H9 (cell line): ENCODE measurements around the gene C1orf56. TPM values are rescaled to one million over a fixed set of nuclear protein-coding genes. Genes with fewer than 3 reads are reported as not detected.
A peak's percentile ranks its signal among the peaks of the same experiment; 100 is the strongest.

ENCODE experiments used
- DNase-seq: peaks from one replicate; pipeline ENCODE4 v3.0.0-alpha.2; 2017
- H2AFZ ChIP-seq: one replicate; pipeline ENCODE4 v1.6.1; 2013; ENCODE audit warnings: mild to moderate bottlenecking, low read length, control low read depth, moderate library complexity
- H2AK5ac ChIP-seq: 2 replicates; pipeline ENCODE4 v1.6.1; 2013; ENCODE audit warnings: low read length, control low read depth, mixed read lengths; ENCODE audit not compliant: insufficient read length
- H2BK120ac ChIP-seq: one replicate; pipeline ENCODE4 v1.6.1; 2013; ENCODE audit warnings: low read depth, mild to moderate bottlenecking, low read length, control low read depth, inconsistent platforms; ENCODE audit not compliant: poor library complexity, severe bottlenecking
- H2BK12ac ChIP-seq: 2 replicates; pipeline ENCODE4 v1.6.1; 2013; ENCODE audit warnings: low read length, control low read depth, mixed read lengths, low read depth; ENCODE audit not compliant: insufficient read length
- H2BK15ac ChIP-seq: 2 replicates; pipeline ENCODE4 v1.6.1; 2013; ENCODE audit warnings: low read depth, low read length, control low read depth
- H2BK20ac ChIP-seq: one replicate; pipeline ENCODE4 v1.6.1; 2013; ENCODE audit warnings: low read depth, mild to moderate bottlenecking, low read length, control low read depth, inconsistent platforms; ENCODE audit not compliant: poor library complexity, severe bottlenecking
- H2BK5ac ChIP-seq: 2 replicates; pipeline ENCODE4 v1.6.1; 2013; ENCODE audit warnings: low read length, control low read depth, mixed read lengths; ENCODE audit not compliant: insufficient read length
- H3K14ac ChIP-seq: 2 replicates; pipeline ENCODE4 v1.6.1; 2013; ENCODE audit warnings: low read length, control low read depth; ENCODE audit not compliant: insufficient read depth
- H3K18ac ChIP-seq: 2 replicates; pipeline ENCODE4 v1.6.1; 2013; ENCODE audit warnings: low read depth, mild to moderate bottlenecking, mixed read lengths, low read length, control low read depth; ENCODE audit not compliant: insufficient read length
- H3K23ac ChIP-seq: 2 replicates; pipeline ENCODE4 v1.6.1; 2013; ENCODE audit warnings: low read length, control low read depth, mixed read lengths, low read depth; ENCODE audit not compliant: insufficient read length
- H3K23me2 ChIP-seq: 2 replicates; pipeline ENCODE4 v1.6.1; 2013; ENCODE audit warnings: low read depth, mild to moderate bottlenecking, mixed read lengths, low read length, control low read depth; ENCODE audit not compliant: insufficient read length, poor library complexity, severe bottlenecking
- H3K27ac ChIP-seq: 2 replicates; pipeline ENCODE4 v1.5.1; 2013; ENCODE audit warnings: low read length, control low read depth, mixed read lengths, low read depth; ENCODE audit not compliant: insufficient read length
- H3K27me3 ChIP-seq: 2 replicates; pipeline ENCODE4 v1.6.1; 2013; ENCODE audit warnings: low read length, control low read depth, inconsistent platforms; ENCODE audit not compliant: insufficient read depth
- H3K4ac ChIP-seq: 2 replicates; pipeline ENCODE4 v1.6.1; 2013; ENCODE audit warnings: low read depth, mild to moderate bottlenecking, control low read depth, inconsistent platforms, low read length, moderate library complexity
- H3K4me1 ChIP-seq: 2 replicates; pipeline ENCODE4 v1.6.1; 2013; ENCODE audit warnings: low read length, control low read depth, inconsistent platforms; ENCODE audit not compliant: insufficient read depth
- H3K4me2 ChIP-seq: 2 replicates; pipeline ENCODE4 v1.6.1; 2013; ENCODE audit warnings: low read length, control low read depth, mixed read lengths; ENCODE audit not compliant: insufficient read length, insufficient read depth
- H3K56ac ChIP-seq: 2 replicates; pipeline ENCODE4 v1.6.1; 2013; ENCODE audit warnings: low read depth, mild to moderate bottlenecking, mixed read lengths, low read length, control low read depth; ENCODE audit not compliant: insufficient read length
- H3K79me1 ChIP-seq: 2 replicates; pipeline ENCODE4 v1.6.1; 2013; ENCODE audit warnings: low read depth, mild to moderate bottlenecking, moderate library complexity, low read length, control low read depth, inconsistent platforms; ENCODE audit not compliant: insufficient read depth, poor library complexity, severe bottlenecking
- H3K79me2 ChIP-seq: 2 replicates; pipeline ENCODE4 v1.6.1; 2013; ENCODE audit warnings: low read length, control low read depth, inconsistent platforms; ENCODE audit not compliant: insufficient read depth
- H3K9ac ChIP-seq: 2 replicates; pipeline ENCODE4 v1.6.1; 2013; ENCODE audit warnings: low read length, control low read depth, mixed read lengths; ENCODE audit not compliant: insufficient read length; ENCODE audit errors: extremely low read depth
- H3K9me3 ChIP-seq: one replicate; pipeline ENCODE4 v1.6.1; 2013; ENCODE audit warnings: low read depth, low read length, inconsistent platforms; ENCODE audit not compliant: control insufficient read depth
- H3T11ph ChIP-seq: one replicate; pipeline ENCODE4 v1.6.1; 2013; ENCODE audit warnings: mild to moderate bottlenecking, low read length, control low read depth, inconsistent platforms
- H4K20me1 ChIP-seq: one replicate; pipeline ENCODE4 v1.6.1; 2013; ENCODE audit not compliant: control insufficient read depth, insufficient read length, insufficient read depth
- H4K5ac ChIP-seq: 2 replicates; pipeline ENCODE4 v1.6.1; 2013; ENCODE audit warnings: low read depth, mild to moderate bottlenecking, mixed read lengths, low read length, control low read depth; ENCODE audit not compliant: insufficient read length
- H4K8ac ChIP-seq: replicated peaks from 2 replicates; pipeline ENCODE4 v1.6.1; 2013; ENCODE audit warnings: low read length, control low read depth, mixed read lengths, low read depth; ENCODE audit not compliant: insufficient read length
- H4K91ac ChIP-seq: 2 replicates; pipeline ENCODE4 v1.6.1; 2013; ENCODE audit warnings: low read depth, mild to moderate bottlenecking, moderate library complexity, mixed read lengths, low read length, control low read depth; ENCODE audit not compliant: insufficient read length
- H3K27ac Mint-ChIP-seq, 3 experiments: 2 replicates in 2 of 3; 3 replicates in 1 of 3; pipeline ENCODE4 v1.8.0; 2020 to 2021; ENCODE audit warnings: mixed read lengths in 3 of 3, mild to moderate bottlenecking in 1 of 3, moderate library complexity in 1 of 3
- H3K27me3 Mint-ChIP-seq: 2 replicates; pipeline ENCODE4 v1.8.0; 2021; ENCODE audit warnings: low read depth, mild to moderate bottlenecking, moderate library complexity, mixed read lengths
- H3K36me3 Mint-ChIP-seq, 3 experiments: 2 replicates in 2 of 3; 3 replicates in 1 of 3; pipeline ENCODE4 v1.8.0; 2020 to 2021; ENCODE audit warnings: low read depth in 3 of 3, mixed read lengths in 3 of 3; ENCODE audit not compliant: insufficient read depth in 1 of 3
- H3K4me1 Mint-ChIP-seq, 2 experiments: 2 replicates each; pipeline ENCODE4 v1.8.0; 2020; ENCODE audit warnings: mixed read lengths in 2 of 2
- H3K4me3 Mint-ChIP-seq, 2 experiments: 2 replicates in 1 of 2; 3 replicates in 1 of 2; pipeline ENCODE4 v1.8.0; 2020 to 2021; ENCODE audit warnings: mild to moderate bottlenecking in 2 of 2, mixed read lengths in 2 of 2, moderate library complexity in 1 of 2
- H3K9me3 Mint-ChIP-seq, 2 experiments: 2 replicates in 1 of 2; 3 replicates in 1 of 2; pipeline ENCODE4 v1.8.0; 2020; ENCODE audit warnings: mild to moderate bottlenecking in 2 of 2, mixed read lengths in 2 of 2, moderate library complexity in 1 of 2
- CTCF ChIP-seq: fragments of 200-600 bp; sonication (generic); conservative IDR thresholded peaks from 3 replicates; pipeline ENCODE4 v1.8.0; 2021; ENCODE audit warnings: antibody characterized with exemption, mild to moderate bottlenecking
- total RNA-seq: library from RNA; stranded (reverse); gene quantifications from 2 replicates; pipeline ENCODE4 v1.2.1, GENCODE V29; 2021

Gene C1orf56
- total RNA-seq, 1 experiment from 2014 or later: 4.8 TPM

- TF ChIP-seq CTCF: no peak
- peaks cover 32 to 35% of the 10 kb centered on the region in 2 experiments for H3K4me1 Mint-ChIP-seq
These were observed 17.6 kb downstream of the C1orf56 start for GRCh38 chr1:151065089-151065645.

More at GRCh38 chr1:151065089-151065645, 17.6 kb downstream of the C1orf56 start:
- no peak overlapping the region for H4K5ac ChIP-seq
- no peaks in the 10 kb centered on the region for H3K27me3 ChIP-seq
- Mint-ChIP-seq H3K36me3 (peaks cover 15 to 26% (median 25%) of the 10 kb centered on the region in 3 experiments; a peak in 6 of 7 replicates), H3K9me3 (no peaks in the 10 kb centered on the region), H3K27me3 (no peaks in the 10 kb centered on the region), H3K4me3 (no peak overlapping the region), H3K27ac (peak overlapping the region in 2 of 3 experiments; percentile 1 to 61; a peak in 2 of 7 replicates)
- no peaks in the 10 kb centered on the region for H3K79me1 ChIP-seq
- H3K27ac ChIP-seq: no peak overlapping the region
- H4K8ac ChIP-seq: no peak overlapping the region
- H3T11ph ChIP-seq: no peak overlapping the region
- no peaks in the 10 kb centered on the region for H3K9me3 ChIP-seq
- no peak for DNase-seq
- H2BK5ac ChIP-seq: no peak overlapping the region
- H3K18ac ChIP-seq: no peak overlapping the region
- H2BK120ac ChIP-seq: no peak overlapping the region
- no peak overlapping the region for H3K23ac ChIP-seq
- no peaks in the 10 kb centered on the region for H4K20me1 ChIP-seq
- no peak overlapping the region for H3K9ac ChIP-seq
- no peak overlapping the region for H3K56ac ChIP-seq
- H2BK15ac ChIP-seq: no peak overlapping the region
- H3K4ac ChIP-seq: no peak overlapping the region
- H3K23me2 ChIP-seq: peaks cover 2% of the 10 kb centered on the region
- no peak overlapping the region for H3K14ac ChIP-seq
- peaks cover 15% of the 10 kb centered on the region; the same call in 1 of the 2 replicates for H3K79me2 ChIP-seq
- H3K4me2 ChIP-seq: no peak overlapping the region
- no peak overlapping the region for H2BK12ac ChIP-seq
- no peak overlapping the region for H2BK20ac ChIP-seq
- H3K4me1 ChIP-seq: no peaks in the 10 kb centered on the region
- no peak overlapping the region for H4K91ac ChIP-seq
- no peak overlapping the region for H2AFZ ChIP-seq
- no peak overlapping the region for H2AK5ac ChIP-seq
